Measurements from ENCODE around the gene PPP1R9A. TPM values are rescaled to one million over a fixed set of nuclear protein-coding genes. Genes with fewer than 3 reads are reported as not detected.

Gene PPP1R9A
- total RNA-seq, 1 experiment from 2014 or later, result 3.6 TPM

DNA sequence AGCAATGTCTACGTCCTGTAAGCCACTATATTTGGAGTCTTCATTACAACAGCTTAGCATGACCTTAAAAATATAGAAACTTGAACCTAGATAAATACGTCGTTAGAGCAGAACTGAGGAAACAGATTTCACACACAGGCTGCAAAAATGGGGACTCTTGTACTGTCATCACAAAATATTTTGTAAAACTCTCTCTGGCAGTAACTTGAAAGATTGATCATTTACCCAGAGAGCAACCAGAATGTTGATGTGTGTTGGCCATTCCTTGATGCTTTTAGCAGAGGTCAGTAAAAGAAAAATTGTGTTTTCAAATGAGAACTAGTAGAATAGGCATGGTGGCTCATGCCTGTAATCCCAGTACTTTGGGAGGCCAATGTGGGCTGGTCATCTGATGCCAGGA is 431.4 kb downstream of the PPP1R9A start:
- DNase-seq (ENCODE audit: extremely low read depth, low read depth), result no peak

DNA sequence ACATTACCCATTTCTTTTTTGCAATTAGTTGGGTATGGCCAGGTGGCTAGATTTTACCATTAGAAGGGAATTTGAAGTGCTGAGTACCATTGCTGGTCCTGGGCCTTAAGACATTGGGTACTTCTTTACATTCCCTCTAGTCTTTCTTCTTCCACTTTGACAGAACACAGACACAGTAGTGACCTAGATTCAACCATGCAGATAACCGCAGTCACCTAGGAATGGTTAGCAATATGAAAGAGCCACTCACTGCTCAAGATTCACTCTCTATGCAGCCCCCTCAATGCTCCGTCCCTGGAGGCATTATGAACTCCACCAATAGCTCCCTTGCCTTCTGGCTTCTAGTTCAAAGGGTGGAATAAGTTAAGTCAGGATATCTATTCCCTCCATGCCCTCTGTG is 433.1 kb downstream of the PPP1R9A start:
- DNase-seq (ENCODE audit: extremely low read depth, low read depth), result no peak

DNA sequence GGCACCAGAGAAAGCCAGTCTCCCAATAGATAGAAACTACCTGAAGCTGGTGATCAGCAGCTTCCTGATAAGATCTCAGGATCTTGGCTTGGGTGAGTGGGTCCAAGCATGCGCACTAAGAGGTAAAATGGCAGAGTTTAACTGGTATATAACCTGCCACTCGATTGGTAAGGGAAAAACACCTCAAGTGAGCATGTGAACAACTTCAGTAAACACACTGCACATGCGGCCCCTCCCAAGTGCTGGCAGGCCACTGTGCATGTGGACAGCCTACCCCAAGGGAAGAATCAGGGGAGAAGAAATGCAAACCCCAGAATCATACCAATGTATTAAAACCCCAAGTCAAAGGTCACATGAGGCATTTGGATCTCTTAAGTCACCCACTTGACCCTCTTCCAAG is 434.6 kb downstream of the PPP1R9A start:
- no peak for DNase-seq (ENCODE audit: extremely low read depth, low read depth)

DNA sequence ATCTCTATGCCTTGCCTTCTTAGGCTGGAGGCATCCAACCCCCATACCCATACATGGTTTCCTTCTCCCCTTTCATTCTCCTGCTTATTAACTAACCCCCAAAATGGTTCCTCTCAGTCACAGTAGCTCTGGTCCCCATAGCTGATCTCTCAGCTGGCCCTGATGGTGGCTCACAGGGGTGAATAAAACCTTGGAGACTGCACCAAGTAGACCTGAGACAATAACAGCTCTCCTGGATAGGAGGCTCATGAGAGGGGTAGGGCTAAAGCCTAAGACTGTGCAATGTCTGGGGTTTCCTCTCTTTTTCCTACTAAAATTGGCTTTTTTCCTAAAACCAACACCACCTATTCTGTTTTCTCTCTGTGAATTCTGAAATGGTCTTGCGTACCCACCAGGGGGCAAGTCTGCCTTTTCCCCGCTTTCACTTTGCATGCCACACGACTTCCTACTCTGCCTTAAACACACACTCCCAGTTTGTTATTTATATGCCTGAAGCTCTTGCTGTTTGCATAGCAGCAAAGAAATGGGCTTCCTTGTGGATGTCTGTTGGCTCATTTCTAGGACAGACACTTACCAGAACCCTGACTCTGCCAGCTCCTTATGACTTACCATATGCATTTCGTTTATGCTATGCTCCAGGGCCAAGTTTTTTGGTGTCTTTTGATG is 435.4 kb downstream of the PPP1R9A start:
- no peak for DNase-seq (ENCODE audit: extremely low read depth, low read depth)

Small RNA genes within 50 kb of the gene (small RNA-seq; reads per million reads assigned to genes)
- 0 reads per million in 2 experiments for gene AC002429.1
- gene HINT1P2, result 0 reads per million in 2 experiments
- gene RNU4-16P, result 0 to 0.06 reads per million in 2 experiments
